GM21786 (cell line): ENCODE data around the gene JAKMIP1.

ENCODE experiments used
- ATAC-seq: cut with Tn5 transposase; IDR thresholded peaks from one replicate; pipeline ENCODE4 v1.9.1; 2021; ENCODE audit not compliant: unreplicated experiment

Gene JAKMIP1

GRCh38 chr4:6071191-6071958 is 129.0 kb downstream of the JAKMIP1 start:
- no peak for ATAC-seq

- no peak for ATAC-seq
These were observed 130.3 kb downstream of the JAKMIP1 start for GRCh38 chr4:6069845-6070709.

- no peak for ATAC-seq
These were observed 131.4 kb downstream of the JAKMIP1 start for GRCh38 chr4:6068986-6069385.

DNA sequence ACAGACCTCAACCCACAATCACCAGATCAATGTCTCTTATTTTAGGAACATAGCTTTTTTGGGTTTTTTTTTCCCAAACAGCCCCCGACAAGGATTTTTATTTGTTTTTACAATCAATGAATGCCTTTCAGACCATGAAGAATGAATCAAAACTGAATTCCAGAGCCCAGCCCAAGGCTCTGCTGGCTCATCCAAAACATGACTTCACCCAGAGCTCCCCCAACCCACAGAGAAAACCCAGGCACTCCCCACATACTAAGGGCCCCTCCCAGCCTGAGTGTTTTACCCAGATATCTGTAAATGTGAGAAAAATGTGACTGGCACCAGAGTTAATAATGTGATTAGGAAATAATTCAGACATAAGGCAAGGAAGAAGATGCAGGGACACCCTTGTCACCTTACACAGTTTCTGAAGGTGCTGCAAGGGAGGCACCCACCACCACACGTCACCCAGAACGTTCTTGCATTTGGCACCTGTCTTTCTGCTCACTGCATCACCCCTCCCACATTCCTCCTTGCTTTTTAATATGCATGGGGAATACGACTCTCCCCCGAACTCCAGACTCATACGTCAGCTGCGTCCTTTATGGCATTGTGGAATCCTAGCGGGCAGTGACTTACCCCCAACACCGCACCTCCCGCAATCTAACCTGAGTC is 134.3 kb downstream of the JAKMIP1 start:
- ATAC-seq: no peak

DNA sequence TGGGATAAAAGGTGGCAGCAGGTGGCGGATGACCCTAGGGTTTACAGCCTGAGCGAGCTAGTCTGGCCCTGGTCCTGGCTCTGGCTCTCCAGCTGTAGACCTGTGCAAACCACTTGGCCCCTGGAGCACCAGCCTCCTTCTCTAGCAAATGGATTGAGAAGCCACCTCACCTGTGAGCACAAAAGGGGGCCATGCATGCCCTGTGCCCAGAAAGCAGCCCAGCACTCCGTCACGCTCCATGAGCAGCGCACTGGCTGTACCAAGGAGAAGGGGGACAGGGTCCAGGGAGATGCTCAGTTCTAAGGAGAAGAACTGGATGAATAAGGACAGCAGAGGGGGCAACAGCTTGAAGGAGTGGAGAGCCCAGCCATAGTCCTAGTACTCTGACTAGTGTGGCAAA is 135.2 kb downstream of the JAKMIP1 start:
- ATAC-seq: no peak

DNA sequence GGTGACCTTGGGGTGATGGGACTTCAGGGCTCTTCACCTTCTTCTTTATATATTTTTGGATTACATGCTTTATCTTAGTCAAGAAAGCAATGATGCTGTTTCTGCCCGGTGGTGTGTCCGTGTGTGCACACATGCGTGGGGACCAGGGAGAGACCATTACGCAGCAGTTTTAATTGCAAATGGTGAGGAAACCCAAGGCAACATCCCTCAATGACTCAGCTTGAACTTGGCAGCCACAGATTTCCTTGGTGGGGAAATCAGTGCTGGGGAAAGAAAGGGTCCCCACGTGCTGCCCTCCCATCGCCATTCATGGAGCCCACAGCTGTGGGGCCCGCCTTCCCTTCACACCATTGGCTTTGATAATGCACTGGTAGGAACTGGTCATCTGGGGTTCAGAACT is 136.0 kb downstream of the JAKMIP1 start:
- ATAC-seq: no peak

- no peak for ATAC-seq
These were observed 136.7 kb downstream of the JAKMIP1 start for GRCh38 chr4:6063684-6064083.

DNA sequence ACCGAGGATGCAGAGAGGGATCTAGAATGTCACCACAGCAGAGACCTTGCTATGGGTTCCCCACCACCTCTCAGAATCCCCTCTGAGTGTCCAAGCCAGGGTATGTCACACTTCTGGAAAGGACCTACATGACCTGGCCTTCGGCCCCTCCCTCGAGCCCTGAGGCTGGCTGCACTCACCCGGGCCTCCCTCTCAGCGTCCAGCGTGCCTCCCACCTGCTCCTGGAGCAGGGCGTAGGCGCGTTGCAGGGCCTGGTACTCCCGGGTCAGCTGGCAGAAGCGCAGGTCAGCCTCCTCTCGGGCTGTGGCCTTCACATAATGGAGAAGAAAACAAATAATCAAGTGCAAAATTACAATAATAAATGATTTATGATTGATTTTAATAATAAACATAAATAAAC is 138.2 kb downstream of the JAKMIP1 start:
- ATAC-seq: no peak

- ATAC-seq: no peak
These were observed 141.0 kb downstream of the JAKMIP1 start for GRCh38 chr4:6059375-6059805.

DNA sequence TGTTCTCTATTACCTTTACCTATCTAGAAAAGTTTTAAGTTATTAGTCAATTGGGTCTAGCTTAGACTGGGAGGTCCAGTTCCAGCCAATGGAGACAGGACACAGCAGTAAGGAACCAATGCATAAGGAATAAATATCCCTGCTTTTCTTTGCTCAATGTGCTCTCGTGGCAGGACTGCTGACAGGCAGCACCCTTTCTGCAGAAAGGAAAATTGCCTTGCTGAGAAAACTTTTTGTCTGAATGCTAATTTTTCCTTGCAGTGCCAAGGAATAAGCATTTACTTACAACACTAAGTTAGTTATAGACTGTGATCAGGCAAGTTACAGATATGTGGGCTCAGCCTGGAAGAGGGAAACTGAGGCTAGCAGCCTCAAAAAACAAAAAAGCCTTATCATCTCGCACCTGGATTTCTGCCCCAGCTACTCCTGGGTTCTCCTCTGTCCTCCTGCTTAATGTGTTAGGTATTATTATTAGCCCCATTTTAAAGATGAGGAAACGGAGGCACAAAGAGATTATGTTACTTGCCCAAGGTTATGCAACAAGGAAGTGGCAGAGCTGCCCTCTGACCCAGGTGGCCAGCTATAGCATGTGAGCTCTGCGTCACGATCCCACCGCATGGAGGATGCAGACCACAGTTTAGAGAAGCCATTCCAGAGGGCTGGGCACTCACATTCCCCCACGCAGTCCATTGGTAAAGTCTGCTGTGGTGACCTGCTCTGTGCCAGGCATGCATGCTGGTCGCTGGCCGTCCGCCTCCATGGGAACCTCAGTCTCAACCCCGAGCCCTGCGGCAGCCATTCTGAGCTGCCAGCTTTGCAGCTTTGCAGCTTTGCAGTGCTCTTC is 141.6 kb downstream of the JAKMIP1 start:
- no peak for ATAC-seq

- no peak for ATAC-seq
These were observed 143.2 kb downstream of the JAKMIP1 start for GRCh38 chr4:6056976-6057766.

DNA sequence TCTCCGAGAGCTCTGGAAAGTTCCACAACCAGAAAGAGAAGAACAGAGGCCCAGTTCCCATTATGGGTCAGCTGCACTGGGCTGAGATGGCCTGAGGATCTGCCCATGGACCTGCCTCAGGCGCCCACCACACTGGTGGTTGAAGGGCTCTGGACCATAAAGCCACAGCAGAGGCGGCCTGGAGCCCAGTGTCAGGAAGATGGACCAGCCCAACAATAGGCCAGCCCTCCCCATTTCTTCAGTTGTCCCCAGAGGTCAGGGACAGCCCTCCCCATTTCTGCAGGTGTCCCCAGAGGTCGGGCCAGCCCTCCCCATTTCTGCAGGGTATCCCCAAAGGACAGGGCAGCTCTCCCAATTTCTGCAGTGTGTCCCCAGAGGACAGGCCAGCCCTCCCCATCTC is 144.9 kb downstream of the JAKMIP1 start:
- no peak for ATAC-seq

- no peak for ATAC-seq
These were observed 145.3 kb downstream of the JAKMIP1 start for GRCh38 chr4:6055030-6055429.

GRCh38 chr4:6054162-6054922 is 146.0 kb downstream of the JAKMIP1 start:
- no peak for ATAC-seq

DNA sequence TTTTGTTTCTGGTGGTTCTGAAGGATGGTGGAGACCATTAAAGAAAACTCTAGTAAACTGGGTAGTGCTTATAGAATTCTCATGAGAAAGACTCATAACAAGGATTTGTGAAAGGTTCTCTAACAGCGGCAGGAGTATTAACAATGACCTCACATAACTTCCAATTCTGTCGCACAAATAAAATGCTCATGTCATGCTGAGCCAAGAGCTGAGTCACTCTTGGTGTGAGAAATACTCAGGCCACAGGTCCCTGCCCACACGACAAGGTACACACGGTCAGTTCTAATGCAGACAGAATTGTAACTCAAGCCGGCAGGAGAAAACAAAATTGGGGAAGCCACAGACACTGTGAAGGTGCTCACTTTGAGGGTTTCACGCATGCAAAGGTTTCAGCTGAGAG is 147.7 kb downstream of the JAKMIP1 start:
- no peak for ATAC-seq

GRCh38 chr4:6050551-6050950 is 149.8 kb downstream of the JAKMIP1 start:
- no peak for ATAC-seq

DNA sequence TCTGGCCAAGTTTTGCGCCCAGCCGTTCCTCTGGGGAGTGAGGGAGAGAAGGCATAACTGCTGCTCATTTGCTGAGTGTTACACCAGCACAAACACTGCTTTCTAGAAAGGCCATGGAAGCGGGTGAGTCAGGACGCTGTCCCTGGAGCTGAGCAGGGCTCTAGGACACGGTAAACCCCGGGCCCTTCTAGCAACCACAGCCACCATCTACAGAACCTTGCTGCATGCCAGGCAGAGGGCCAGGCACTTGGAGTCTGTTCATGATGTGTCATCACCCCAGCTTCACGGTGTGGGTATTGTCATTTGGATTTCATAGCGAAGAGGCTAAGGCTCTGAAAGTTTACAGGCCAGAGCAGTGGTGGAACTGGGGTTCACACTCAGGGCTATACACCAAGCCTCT is 150.4 kb downstream of the JAKMIP1 start:
- ATAC-seq: no peak

DNA sequence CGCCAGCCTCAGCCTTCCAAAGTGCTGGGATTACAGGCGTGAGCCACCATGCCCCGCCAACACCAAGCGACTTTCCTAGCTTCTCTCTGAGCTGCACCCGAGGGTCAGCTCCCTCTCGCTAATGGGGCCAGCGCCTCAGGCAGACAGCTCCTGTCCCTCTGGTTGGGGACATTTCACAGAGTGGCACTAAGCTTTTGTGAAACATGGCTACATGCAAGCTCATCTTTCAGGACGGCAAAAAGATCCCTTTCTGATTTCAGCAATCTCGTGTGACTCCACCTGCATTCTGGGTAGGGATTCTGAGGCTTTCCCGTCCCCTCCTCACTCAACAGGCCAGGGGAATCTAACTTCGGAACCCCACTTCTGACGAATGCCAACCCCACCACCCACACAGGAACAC is 151.1 kb downstream of the JAKMIP1 start:
- ATAC-seq: no peak

- ATAC-seq: no peak
These were observed 151.8 kb downstream of the JAKMIP1 start for GRCh38 chr4:6048537-6048936.
